HG02678 (cell line): ENCODE results near the gene RBM44.
"Not testable (repeated sequence)": the region's sequence is repeated elsewhere in the genome, so short reads cannot be mapped to it uniquely, and the experiment has no call there.

ENCODE experiments used
- ATAC-seq: cut with Tn5 transposase; IDR thresholded peaks from one replicate; pipeline ENCODE4 v1.9.1; 2021; ENCODE audit warnings: mild to moderate bottlenecking, moderate library complexity; ENCODE audit not compliant: unreplicated experiment

The RBM44 gene

GRCh38 chr2:237798236-237799059, at the start of gene RBM44:
Gene RBM44, plus strand, starts transcription at chr2:237798779. Its CDS starts 14,831 bp downstream, at chr2:237813610.
- ATAC-seq, result no peak

GRCh38 chr2:237749002-237749401, 49.6 kb upstream of the RBM44 start:
- ATAC-seq, result no peak

GRCh38 chr2:237749961-237750360, 48.6 kb upstream of the RBM44 start:
- ATAC-seq, result no peak

- not testable (repeated sequence) for ATAC-seq
Measured at GRCh38 chr2:237750441-237750840, 48.1 kb upstream of the RBM44 start.

GRCh38 chr2:237752761-237753165, 45.8 kb upstream of the RBM44 start:
- peak; percentile 99 for ATAC-seq

GRCh38 chr2:237754182-237754581, 44.4 kb upstream of the RBM44 start:
- no peak for ATAC-seq

GRCh38 chr2:237754626-237755248, 43.8 kb upstream of the RBM44 start:
- no peak for ATAC-seq

- ATAC-seq, result no peak
Measured at GRCh38 chr2:237757616-237758015, 41.0 kb upstream of the RBM44 start.

GRCh38 chr2:237758185-237758584, 40.4 kb upstream of the RBM44 start:
- ATAC-seq, result no peak

- no peak for ATAC-seq
Measured at GRCh38 chr2:237759176-237759575, 39.4 kb upstream of the RBM44 start.

- no peak for ATAC-seq
Measured at GRCh38 chr2:237760506-237761502, 37.8 kb upstream of the RBM44 start.

- not testable (repeated sequence) for ATAC-seq
Measured at GRCh38 chr2:237762291-237763182, 36.0 kb upstream of the RBM44 start.

GRCh38 chr2:237763812-237764211, 34.8 kb upstream of the RBM44 start:
- ATAC-seq, result no peak

GRCh38 chr2:237765122-237765521, 33.5 kb upstream of the RBM44 start:
- ATAC-seq, result not testable (repeated sequence)

GRCh38 chr2:237765875-237766274, 32.7 kb upstream of the RBM44 start:
- ATAC-seq, result no peak

- ATAC-seq, result no peak
Measured at GRCh38 chr2:237766340-237766739, 32.2 kb upstream of the RBM44 start.

- ATAC-seq, result no peak
Measured at GRCh38 chr2:237772513-237772912, 26.1 kb upstream of the RBM44 start.

GRCh38 chr2:237773826-237774225, 24.8 kb upstream of the RBM44 start:
- ATAC-seq, result no peak

GRCh38 chr2:237774811-237775553, 23.6 kb upstream of the RBM44 start:
- ATAC-seq, result no peak
